Testis (tissue), 3 donors: Measurements from ENCODE around the gene MACO1. TPM values are rescaled to one million over a fixed set of nuclear protein-coding genes. Genes with fewer than 3 reads are reported as not detected.
A peak's percentile ranks its signal among the peaks of the same experiment; 100 is the strongest.
"Not testable (repeated sequence)": the region's sequence is repeated elsewhere in the genome, so short reads cannot be mapped to it uniquely, and the experiment has no call there.

Experiments used
- DNase-seq: peaks from one replicate; pipeline ENCODE4 v3.0.0-alpha.2; 2019
- H3K27ac ChIP-seq, 2 donors: fragments of 200-600 bp; sonication (generic); one replicate each; pipeline ENCODE4 v1.5.1; 2019
- H3K27me3 ChIP-seq: fragments of 200-600 bp; sonication (generic); one replicate; pipeline ENCODE4 v1.5.1; 2019
- H3K36me3 ChIP-seq: fragments of 200-600 bp; sonication (generic); one replicate; pipeline ENCODE4 v1.5.1; 2017; ENCODE audit warnings: low read depth; ENCODE audit errors: missing control alignments
- H3K4me1 ChIP-seq: fragments of 200-600 bp; sonication (generic); one replicate; pipeline ENCODE4 v1.5.1; 2019
- H3K4me3 ChIP-seq, 2 donors: fragments of 200-600 bp; sonication (generic); one replicate each; pipeline ENCODE4 v1.5.1; 2017 to 2019
- H3K9me3 ChIP-seq: fragments of 200-600 bp; sonication (generic); one replicate; pipeline ENCODE4 v1.5.1; 2017
- CTCF ChIP-seq, 3 experiments: fragments of 450-650 bp in 2 of 3; fragments of 200-600 bp in 1 of 3; sonication (generic) in 1 of 3; IDR thresholded peaks; one replicate each; pipeline ENCODE4 v1.5.1; 2016 to 2019; ENCODE audit warnings: antibody characterized with exemption in 3 of 3, mild to moderate bottlenecking in 2 of 3, moderate library complexity in 1 of 3
- POLR2A ChIP-seq: fragments of 450-650 bp; IDR thresholded peaks from one replicate; pipeline ENCODE4 v1.6.1; 2017; ENCODE audit warnings: antibody characterized with exemption, mild to moderate bottlenecking, moderate library complexity
- WGBS, 2 donors: methylation state at CpG; one replicate each; pipeline ENCODE4 v1.1.5; 2018; 5-methylcytosine and 5-hydroxymethylcytosine counted together
- intact Hi-C: fragments of 100-400 bp; cut with DNase I; formaldehyde crosslinking; loops from one replicate; pipeline ENCODE4 v1.15.1; 2023; ENCODE audit warnings: low total_unique reads
- polyA plus RNA-seq: library from polyadenylated mRNA; stranded (reverse); fragments of 350-450 nt; fragmentation: Illumina TruSeq; extraction: RNeasy Lipid Tissue Mini Kit (QIAGEN cat#74804); gene quantifications from one replicate; pipeline ENCODE4 v1.2.3, GENCODE V29; 2014; ENCODE audit warnings: low read depth, low replicate concordance; ENCODE audit not compliant: insufficient read depth
- total RNA-seq, 2 donors: library from RNA; depleted of rRNA; stranded (reverse); fragments of >200 nt; gene quantifications; one replicate each; pipeline ENCODE4 v1.2.3, GENCODE V29; 2016

The MACO1 gene
- total and polyA plus RNA-seq, 3 donors from 2014 or later, result 22.1 to 51.3 (median 25.4) TPM

DNA sequence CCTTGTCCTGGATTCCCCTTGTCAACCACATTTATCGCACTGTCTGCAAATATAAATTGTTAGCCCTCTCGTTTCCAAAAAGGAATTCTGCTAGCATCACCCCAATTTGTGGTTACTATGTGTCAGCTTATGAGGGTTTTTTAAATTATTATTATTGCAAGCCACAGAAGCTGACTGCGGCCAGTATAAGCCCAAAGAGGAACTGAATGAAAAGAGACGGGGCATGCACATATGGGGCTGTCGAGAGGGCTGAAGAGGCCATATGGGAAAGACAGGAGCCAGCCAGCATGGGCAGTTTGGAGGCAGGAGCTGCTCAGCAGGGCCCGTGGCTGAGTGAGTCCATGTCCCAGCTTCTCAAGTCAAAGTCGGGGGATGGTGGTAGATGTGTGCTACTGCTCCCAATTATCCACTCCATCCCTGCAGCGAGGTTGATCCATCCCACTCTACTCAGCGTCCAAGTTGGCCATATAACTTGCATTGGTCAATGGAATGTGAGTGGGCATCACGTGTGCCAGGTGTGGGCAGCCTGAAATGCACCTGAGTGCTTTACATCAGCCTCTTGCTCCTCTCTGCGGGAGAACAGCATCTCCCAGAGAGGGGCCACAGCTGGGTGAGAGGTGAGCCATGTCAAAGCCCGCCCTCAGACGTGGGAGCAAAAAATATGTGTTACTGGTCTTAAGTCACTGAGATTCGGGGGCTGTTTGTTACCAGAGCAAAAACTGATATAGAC lies 75.1 kb downstream of the MACO1 start:
- Histone ChIP-seq H3K4me3 (no peak overlapping the region), H3K27me3 (no peaks in the 10 kb centered on the region), H3K4me1 (peaks cover 19% of the 10 kb centered on the region), H3K9me3 (no peaks in the 10 kb centered on the region), H3K36me3 (no peaks in the 10 kb centered on the region), H3K27ac (no peak overlapping the region)
- WGBS, 2 donors, result 75 to 82% methylated on average over 14 of the region's 14 CpGs
- TF ChIP-seq POLR2A (no peak), CTCF (IDR thresholded peaks at IDR 0.05) (no peak)
- intact Hi-C loops, result loop anchor here (10.0 kb wide), 1 partner anchor 61 kb away; no protein-coding TSS in a partner anchor
- DNase-seq, result peak; percentile 9

- 61 to 62% methylated on average over 21 to 37 of the region's 37 CpGs for WGBS, 2 donors
- H3K9me3 ChIP-seq, H3K36me3 ChIP-seq, H3K27ac ChIP-seq, H3K4me3 ChIP-seq, H3K27me3 ChIP-seq: not testable (repeated sequence)
- intact Hi-C loops, result loop anchor here (10.0 kb wide), 1 partner anchor 62 kb away; no protein-coding TSS in a partner anchor
- peak; percentile 9 for DNase-seq
- peaks cover 14% of the 10 kb centered on the region for H3K4me1 ChIP-seq
These were observed 76.1 kb downstream of the MACO1 start for GRCh38 chr1:25506566-25507463.

- WGBS, 2 donors, result 92 to 100% methylated on average over 1 to 4 of the region's 4 CpGs
- intact Hi-C loops, result no loop called here
- H3K27me3 ChIP-seq, result no peaks in the 10 kb centered on the region
- H3K4me1 ChIP-seq, result no peaks in the 10 kb centered on the region
- TF ChIP-seq POLR2A, result no peak
- TF ChIP-seq CTCF (IDR thresholded peaks at IDR 0.05), result no peak
- H3K27ac ChIP-seq, result no peak overlapping the region
- no peak overlapping the region for H3K4me3 ChIP-seq
- H3K36me3 ChIP-seq, result no peaks in the 10 kb centered on the region
- no peaks in the 10 kb centered on the region for H3K9me3 ChIP-seq
- DNase-seq, result no peak
These were observed 83.0 kb downstream of the MACO1 start for GRCh38 chr1:25513666-25514065.

GRCh38 chr1:25515033-25515432 lies 84.3 kb downstream of the MACO1 start:
- no peak for TF ChIP-seq CTCF (IDR thresholded peaks at IDR 0.05)
- no peaks in the 10 kb centered on the region for H3K27me3 ChIP-seq
- intact Hi-C loops, result no loop called here

DNA sequence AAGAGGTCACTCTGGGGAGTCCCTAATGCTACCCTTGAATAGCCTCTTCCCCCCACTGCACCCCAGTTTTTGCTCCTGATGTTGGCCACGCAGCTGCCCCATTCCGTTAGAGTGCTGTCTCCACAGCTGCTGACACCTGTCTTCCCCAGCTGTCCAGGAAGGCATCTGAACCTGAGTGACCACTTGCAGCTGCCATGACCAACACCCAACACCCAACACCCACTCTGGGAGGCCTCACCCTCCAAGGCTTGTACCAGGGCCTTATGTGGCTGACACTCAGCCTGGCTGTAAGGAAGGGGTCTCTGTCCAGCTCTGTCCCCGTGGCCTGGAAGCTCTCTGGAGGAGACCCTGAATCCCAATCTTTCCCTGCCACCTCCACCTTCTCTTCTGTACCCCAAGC lies 86.0 kb downstream of the MACO1 start:
- H3K9me3 ChIP-seq, result no peaks in the 10 kb centered on the region
- TF ChIP-seq CTCF (IDR thresholded peaks at IDR 0.05) (no peak), POLR2A (no peak)
- H3K4me1 ChIP-seq, result no peaks in the 10 kb centered on the region
- H3K27me3 ChIP-seq, result no peaks in the 10 kb centered on the region
- H3K27ac ChIP-seq, result no peak overlapping the region
- DNase-seq, result no peak
- no peaks in the 10 kb centered on the region for H3K36me3 ChIP-seq
- 90 to 100% methylated on average over 1 to 3 of the region's 3 CpGs for whole genome bisulfite sequencing, 2 donors
- no peak overlapping the region for H3K4me3 ChIP-seq
- intact Hi-C loops, result no loop called here

More at GRCh38 chr1:25515033-25515432, 84.3 kb downstream of the MACO1 start:
- no peak for DNase-seq
- H3K36me3 ChIP-seq, result no peaks in the 10 kb centered on the region
- no peaks in the 10 kb centered on the region for H3K9me3 ChIP-seq
- WGBS, 2 donors, result 73 to 81% methylated on average over 6 of the region's 6 CpGs
- H3K4me3 ChIP-seq, result no peak overlapping the region
- H3K27ac ChIP-seq, result no peak overlapping the region
- H3K4me1 ChIP-seq, result no peaks in the 10 kb centered on the region
